Measurements from ENCODE around the gene SNX19. TPM values are rescaled to one million over a fixed set of nuclear protein-coding genes. Genes with fewer than 3 reads are reported as not detected.

SNX19 gene
- total RNA-seq, 1 experiment from 2014 or later = 34.6 TPM

DNA sequence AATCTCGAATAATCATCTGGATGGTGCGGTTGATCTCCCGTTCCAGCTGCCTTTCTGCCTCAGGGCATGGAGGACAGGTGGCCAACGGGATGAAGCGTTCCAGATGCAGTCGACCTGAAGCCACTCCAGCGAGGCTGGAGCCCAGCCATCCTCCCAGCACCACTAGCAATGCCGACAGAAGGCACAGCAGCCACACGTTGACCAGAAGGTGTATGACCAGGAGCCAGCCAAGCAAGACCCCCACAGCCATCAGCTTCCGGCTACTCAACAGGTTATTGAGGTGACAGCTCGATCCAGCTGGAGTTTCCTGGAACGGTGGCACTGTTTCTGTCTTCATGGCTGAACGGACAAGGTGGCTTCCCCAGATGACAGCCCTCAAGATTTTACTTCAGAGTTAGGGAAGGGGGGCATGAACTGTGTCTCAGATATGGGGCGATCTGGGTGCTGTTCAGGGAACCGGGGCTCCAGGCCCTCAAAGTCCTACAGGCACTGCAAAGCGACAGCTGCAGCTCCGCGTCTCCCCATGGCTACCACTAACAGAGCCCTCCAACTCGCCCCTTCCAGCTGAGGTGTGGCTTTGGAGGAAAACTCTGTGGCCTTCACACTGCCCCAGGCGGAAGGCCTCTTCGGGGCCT, 559 bp downstream of the SNX19 start:
- H3K9me3 ChIP-seq (replicated peaks) = no peaks in the 10 kb centered on the region
- no peaks in the 10 kb centered on the region for H3K27me3 ChIP-seq
- peaks cover 4% of the 10 kb centered on the region for H3K36me3 ChIP-seq
- peak; percentile 4 to 8 for DNase-seq
- H3K4me1 ChIP-seq = no peaks in the 10 kb centered on the region
- H3K4me3 ChIP-seq = peak overlapping the region; percentile 79
- H3K27ac ChIP-seq = peak overlapping the region; percentile 57

DNA sequence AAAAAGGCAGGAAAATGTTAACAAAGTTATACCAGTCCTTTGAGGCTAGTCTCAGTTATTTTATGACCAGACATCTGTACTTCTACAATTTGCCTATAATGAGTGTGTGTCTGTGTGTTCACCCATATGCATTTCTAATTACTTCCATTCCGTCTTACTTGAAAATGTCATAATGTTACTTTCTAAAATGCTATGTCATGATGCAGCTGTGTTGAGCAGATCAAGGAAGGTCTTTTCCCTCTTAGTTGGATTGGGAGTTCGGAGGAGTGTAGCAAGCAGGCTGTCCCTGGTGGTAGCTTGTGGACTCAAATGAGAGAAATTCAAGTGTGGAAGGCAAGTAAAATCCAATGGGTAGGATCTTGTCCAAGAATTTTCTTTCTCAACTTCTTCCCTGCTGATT, 3.0 kb downstream of the SNX19 start:
- no peaks in the 10 kb centered on the region for H3K9me3 ChIP-seq (replicated peaks)
- DNase-seq = no peak
- H3K36me3 ChIP-seq = peaks cover 7% of the 10 kb centered on the region
- no peak overlapping the region for H3K27ac ChIP-seq
- no peaks in the 10 kb centered on the region for H3K27me3 ChIP-seq
- H3K4me1 ChIP-seq = 0 out of 2 replicates have a peak, but pooled peaks cover 4% of the 10 kb centered on the region
- H3K4me3 ChIP-seq = no peak overlapping the region

DNA sequence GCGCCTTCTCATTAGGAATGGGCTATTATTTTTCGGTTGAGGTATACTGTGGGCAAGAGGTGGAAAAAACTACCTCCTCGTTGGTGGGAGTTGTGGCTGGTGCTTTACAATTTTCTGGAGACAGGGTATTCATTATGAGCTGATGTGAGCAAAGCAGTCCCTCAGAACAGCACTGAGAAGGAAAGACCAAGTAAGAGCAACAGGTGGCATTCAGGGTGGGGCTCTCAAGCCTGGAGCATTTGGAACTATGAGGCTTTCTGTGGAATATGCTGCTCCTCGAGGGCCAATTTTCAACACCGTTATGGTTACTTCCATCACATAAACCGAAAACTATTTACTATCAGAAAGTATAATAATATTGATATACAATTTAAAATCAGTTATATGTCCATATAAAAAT, 3.7 kb downstream of the SNX19 start:
- H3K36me3 ChIP-seq = peaks cover 10% of the 10 kb centered on the region
- H3K4me3 ChIP-seq = no peak overlapping the region
- DNase-seq = no peak
- no peaks in the 10 kb centered on the region for H3K27me3 ChIP-seq
- H3K27ac ChIP-seq = no peak overlapping the region
- H3K4me1 ChIP-seq = 0 out of 2 replicates have a peak, but pooled peaks cover 4% of the 10 kb centered on the region
- no peaks in the 10 kb centered on the region for H3K9me3 ChIP-seq (replicated peaks)

DNA sequence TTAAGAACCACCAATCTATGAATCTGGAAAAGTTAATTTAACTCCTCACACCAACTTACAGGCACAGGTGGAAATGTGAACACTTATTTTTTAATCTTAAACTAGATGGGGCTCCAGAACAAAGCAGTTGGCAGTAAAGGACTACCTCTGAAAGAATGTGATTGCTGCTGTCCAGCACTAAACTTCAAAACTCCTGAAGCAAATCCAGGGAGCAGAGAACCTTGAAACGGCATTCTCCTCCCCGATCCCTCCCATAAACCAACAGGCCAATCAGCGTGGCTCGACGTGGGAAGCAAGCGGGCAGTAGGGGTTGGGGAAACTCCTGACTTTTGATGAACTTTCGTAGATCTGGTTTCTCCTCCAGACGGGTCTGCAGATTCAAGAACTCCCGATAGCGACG, 5.0 kb downstream of the SNX19 start:
- Histone ChIP-seq H3K9me3 (replicated peaks) (no peaks in the 10 kb centered on the region), H3K27me3 (no peaks in the 10 kb centered on the region), H3K27ac (no peak overlapping the region), H3K4me3 (no peak overlapping the region), H3K36me3 (peaks cover 14% of the 10 kb centered on the region), H3K4me1 (0 out of 2 replicates have a peak, but pooled peaks cover 4% of the 10 kb centered on the region)
- DNase-seq = no peak

DNA sequence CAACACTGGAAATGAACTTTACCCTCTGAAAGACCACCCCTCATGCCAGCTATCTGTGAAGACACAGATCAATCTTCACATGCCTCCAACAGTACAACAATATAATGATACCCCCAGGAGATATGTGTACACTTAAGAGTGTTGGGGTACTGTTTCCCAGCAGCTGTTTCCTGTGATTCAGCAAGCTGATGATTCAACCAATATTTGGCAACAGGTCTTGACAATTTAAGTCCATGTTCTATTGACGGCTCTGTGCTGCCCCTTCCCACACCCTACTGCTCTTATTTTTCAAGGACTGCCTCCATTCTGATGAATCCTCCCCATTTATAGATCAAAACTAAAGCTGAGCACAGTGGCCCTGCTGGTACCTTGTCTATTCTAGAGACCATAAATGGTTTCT, 6.6 kb downstream of the SNX19 start:
- no peak overlapping the region for H3K27ac ChIP-seq
- H3K4me3 ChIP-seq = no peak overlapping the region
- H3K9me3 ChIP-seq (replicated peaks) = no peaks in the 10 kb centered on the region
- no peaks in the 10 kb centered on the region for H3K27me3 ChIP-seq
- peaks cover 16% of the 10 kb centered on the region for H3K36me3 ChIP-seq
- DNase-seq = no peak
- H3K4me1 ChIP-seq = 0 out of 2 replicates have a peak, but pooled peaks cover 4% of the 10 kb centered on the region

DNA sequence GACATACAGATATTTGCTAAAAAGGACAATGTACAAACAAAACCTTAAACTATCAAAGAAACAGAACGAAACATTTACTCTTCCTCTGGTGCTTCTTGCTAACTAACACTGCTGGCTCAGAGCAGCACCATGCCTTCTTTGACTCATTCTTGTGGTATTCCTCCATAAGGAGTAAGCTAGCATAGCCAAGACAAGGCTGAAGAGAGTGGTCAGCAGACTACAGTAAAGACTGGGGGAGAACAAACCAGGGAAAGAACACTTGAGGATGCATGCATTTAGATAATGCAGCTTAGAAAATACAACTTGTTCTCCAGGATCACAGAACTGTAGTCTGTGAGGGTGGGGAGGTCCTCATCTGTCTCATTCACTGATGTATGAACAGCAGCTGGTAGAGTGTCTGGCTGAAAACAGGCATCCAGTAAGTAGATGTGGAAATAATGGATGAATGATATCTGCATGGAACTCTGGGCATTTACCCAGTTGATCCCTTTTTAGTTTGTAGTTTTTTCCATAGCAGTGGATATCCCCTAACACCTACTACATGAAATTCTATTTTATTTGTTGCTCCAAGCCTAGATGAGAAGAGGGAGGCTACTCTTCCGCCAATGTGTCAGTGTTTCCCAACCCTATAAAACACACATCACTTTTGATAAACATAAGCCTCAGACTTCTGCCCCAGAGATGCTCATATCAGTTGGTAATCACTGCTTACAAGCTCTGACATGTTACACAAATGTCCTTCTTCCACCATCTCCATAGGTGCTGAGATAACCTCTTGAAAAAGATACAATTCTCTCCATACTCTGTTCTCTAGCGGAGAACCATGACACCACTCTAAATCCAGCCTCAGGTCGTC, 7.3 kb downstream of the SNX19 start:
- Histone ChIP-seq H3K9me3 (replicated peaks) (no peaks in the 10 kb centered on the region), H3K27me3 (no peaks in the 10 kb centered on the region), H3K4me3 (no peak overlapping the region), H3K4me1 (0 out of 2 replicates have a peak, but pooled peaks cover 4% of the 10 kb centered on the region), H3K27ac (no peak overlapping the region), H3K36me3 (peaks cover 19% of the 10 kb centered on the region)
- no peak for DNase-seq

DNA sequence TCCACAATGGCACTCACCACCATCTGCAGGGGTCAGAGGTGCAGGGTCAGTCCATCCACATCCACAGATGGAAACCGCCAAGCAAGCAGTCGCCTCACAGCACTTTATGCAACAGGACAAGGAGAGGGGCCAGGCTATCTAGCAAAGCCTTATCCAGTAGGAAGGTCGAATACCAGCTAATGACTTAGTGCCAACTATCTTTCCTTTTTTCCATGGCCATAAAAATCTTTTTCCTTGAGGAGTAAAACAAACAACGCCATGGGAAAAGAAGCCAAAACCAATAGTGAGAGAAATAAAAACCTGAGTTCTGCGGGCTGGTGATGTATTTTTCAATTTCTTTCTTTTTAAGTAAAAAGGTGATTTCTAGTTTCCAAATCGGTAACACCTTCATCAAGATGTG, 8.2 kb downstream of the SNX19 start:
- H3K27ac ChIP-seq = no peak overlapping the region
- H3K4me3 ChIP-seq = no peak overlapping the region
- 0 out of 2 replicates have a peak, but pooled peaks cover 4% of the 10 kb centered on the region for H3K4me1 ChIP-seq
- no peak for DNase-seq
- H3K9me3 ChIP-seq (replicated peaks) = no peaks in the 10 kb centered on the region
- H3K27me3 ChIP-seq = no peaks in the 10 kb centered on the region
- peaks cover 17% of the 10 kb centered on the region; the same call in 1 of the 2 replicates for H3K36me3 ChIP-seq

DNA sequence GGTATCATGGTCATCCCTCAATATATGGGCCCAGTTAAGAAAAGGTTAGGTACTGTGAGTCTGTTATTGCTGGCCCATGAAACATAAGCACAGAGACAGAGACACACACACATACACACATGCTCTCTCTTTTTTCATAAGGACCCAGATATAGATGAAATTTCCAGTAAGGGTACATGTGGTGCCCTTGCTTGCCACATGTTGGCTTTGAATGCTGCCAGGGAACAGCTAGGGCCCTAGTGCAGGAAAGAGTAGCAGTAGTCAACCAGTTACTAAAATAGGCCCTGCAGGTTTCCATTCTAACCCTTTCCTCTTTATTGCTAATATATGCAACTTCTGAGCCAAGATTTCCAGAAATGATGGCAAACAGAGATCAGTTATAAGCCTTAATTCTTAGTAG, 9.1 kb downstream of the SNX19 start:
- Histone ChIP-seq H3K4me3 (no peak overlapping the region), H3K9me3 (replicated peaks) (no peaks in the 10 kb centered on the region), H3K27ac (no peak overlapping the region), H3K4me1 (0 out of 2 replicates have a peak, but pooled peaks cover 4% of the 10 kb centered on the region), H3K36me3 (peaks cover 17% of the 10 kb centered on the region; the same call in 1 of the 2 replicates), H3K27me3 (no peaks in the 10 kb centered on the region)
- no peak for DNase-seq

DNA sequence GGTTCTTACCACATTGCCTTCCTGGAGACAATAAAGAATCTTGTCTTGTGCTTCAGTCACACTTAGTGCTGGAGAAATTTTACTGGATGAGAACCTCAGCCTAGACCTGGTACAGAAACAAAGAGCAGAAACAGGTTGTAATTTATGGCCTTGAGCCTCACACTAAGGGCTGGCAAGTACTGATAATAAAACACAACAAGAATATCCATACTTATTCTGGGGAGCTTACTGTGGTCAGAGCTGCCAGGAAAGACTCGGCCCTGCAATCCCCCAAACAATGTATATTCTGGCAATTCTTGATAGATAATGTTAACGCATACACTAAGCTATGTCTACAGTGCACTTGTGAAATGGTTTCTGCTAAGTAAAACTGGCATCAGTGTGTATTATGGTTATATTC, 9.7 kb downstream of the SNX19 start:
- H3K27me3 ChIP-seq = no peaks in the 10 kb centered on the region
- no peak overlapping the region for H3K27ac ChIP-seq
- H3K4me1 ChIP-seq = 0 out of 2 replicates have a peak, but pooled peaks cover 4% of the 10 kb centered on the region
- no peak overlapping the region for H3K4me3 ChIP-seq
- H3K9me3 ChIP-seq (replicated peaks) = no peaks in the 10 kb centered on the region
- H3K36me3 ChIP-seq = peaks cover 17% of the 10 kb centered on the region; the same call in 1 of the 2 replicates
- DNase-seq = no peak

DNA sequence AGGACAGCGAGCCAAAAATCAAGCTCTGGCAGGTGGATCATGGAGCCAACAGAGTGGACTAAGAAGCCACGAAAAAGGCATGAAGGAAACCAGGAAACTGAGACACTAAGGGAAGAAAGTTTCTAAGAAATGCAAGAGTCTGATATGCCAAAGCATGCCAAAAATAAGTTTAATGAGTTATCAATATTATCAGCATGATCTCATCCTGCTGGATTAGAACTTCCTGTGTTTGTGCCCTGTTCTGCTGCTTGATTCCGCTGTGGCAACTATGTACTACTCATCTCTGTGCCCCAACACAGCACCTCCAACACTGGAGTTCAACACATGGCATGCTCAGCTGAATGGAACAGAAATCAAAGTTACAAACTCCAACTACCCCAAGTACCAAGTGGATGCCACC, 10.8 kb downstream of the SNX19 start:
- no peak for DNase-seq
- Histone ChIP-seq H3K27me3 (no peaks in the 10 kb centered on the region), H3K27ac (no peak overlapping the region), H3K4me3 (no peak overlapping the region), H3K36me3 (peaks cover 26% of the 10 kb centered on the region), H3K4me1 (0 out of 2 replicates have a peak, but pooled peaks cover 4% of the 10 kb centered on the region), H3K9me3 (replicated peaks) (no peaks in the 10 kb centered on the region)

DNA sequence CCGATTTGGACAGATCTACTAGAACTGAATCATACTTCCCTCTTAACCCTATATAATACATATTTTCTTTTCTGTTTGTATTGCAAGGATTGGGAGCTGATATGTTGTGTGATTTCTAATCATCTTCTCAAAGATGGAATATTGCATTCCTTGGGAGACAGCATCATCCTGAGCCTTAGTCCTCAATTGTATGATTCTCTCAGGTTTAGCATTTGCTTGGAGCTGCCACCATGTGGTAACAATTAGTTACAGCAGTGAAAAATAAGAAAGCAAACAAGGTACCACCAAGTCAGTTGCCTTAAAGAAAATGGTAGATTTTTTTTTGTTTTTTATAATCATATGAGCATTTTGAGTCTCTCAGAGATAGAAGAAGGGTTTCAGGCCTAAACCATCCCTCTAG, 11.9 kb downstream of the SNX19 start:
- H3K4me3 ChIP-seq = no peak overlapping the region
- peaks cover 32% of the 10 kb centered on the region for H3K36me3 ChIP-seq
- 0 out of 2 replicates have a peak, but pooled peaks cover 3% of the 10 kb centered on the region for H3K4me1 ChIP-seq
- no peak overlapping the region for H3K27ac ChIP-seq
- H3K9me3 ChIP-seq (replicated peaks) = no peaks in the 10 kb centered on the region
- DNase-seq = no peak
- H3K27me3 ChIP-seq = no peaks in the 10 kb centered on the region

DNA sequence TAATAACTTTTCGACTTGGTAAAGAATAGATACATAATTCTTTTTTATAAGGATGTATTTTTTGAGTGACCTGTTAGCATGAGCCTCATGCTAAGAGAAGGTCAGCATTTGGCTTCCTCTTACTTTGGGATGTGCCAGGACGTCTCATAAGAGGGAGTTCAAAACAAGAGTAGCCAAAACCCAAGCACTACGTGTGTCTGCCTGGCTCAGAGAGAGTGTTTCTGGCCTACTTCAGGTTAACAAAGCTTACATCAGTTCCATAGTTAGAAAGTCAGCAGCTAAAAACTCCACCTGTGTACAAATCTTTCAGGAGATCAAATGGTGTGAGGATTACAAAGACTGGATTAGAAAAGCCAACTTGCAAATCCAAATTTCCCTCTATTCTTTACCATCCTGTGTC, 13.9 kb downstream of the SNX19 start:
- Histone ChIP-seq H3K4me1 (no peaks in the 10 kb centered on the region), H3K4me3 (no peak overlapping the region), H3K36me3 (peaks cover 34% of the 10 kb centered on the region), H3K27me3 (no peaks in the 10 kb centered on the region), H3K9me3 (replicated peaks) (no peaks in the 10 kb centered on the region), H3K27ac (no peak overlapping the region)
- no peak for DNase-seq

DNA sequence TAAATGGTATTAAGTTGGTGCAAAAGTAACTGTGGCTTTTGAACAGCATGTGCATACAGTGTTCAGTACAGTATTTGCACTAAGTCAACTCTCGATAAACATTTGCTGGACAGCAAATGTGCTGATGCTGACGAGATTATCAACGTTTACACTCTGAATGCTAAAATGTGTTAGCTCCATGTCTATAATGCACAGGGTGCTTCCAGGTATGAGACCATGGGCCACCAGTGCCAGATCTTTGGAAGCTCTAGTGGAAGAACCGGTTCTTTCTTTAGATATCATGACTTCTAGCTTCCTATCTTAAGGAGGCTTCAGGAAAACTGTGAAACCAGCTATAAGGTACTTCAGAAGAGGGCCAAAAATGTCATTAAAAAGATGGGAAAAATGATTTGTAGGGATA, 17.2 kb downstream of the SNX19 start:
- H3K4me1 ChIP-seq = no peaks in the 10 kb centered on the region
- H3K36me3 ChIP-seq = peaks cover 31% of the 10 kb centered on the region

DNA sequence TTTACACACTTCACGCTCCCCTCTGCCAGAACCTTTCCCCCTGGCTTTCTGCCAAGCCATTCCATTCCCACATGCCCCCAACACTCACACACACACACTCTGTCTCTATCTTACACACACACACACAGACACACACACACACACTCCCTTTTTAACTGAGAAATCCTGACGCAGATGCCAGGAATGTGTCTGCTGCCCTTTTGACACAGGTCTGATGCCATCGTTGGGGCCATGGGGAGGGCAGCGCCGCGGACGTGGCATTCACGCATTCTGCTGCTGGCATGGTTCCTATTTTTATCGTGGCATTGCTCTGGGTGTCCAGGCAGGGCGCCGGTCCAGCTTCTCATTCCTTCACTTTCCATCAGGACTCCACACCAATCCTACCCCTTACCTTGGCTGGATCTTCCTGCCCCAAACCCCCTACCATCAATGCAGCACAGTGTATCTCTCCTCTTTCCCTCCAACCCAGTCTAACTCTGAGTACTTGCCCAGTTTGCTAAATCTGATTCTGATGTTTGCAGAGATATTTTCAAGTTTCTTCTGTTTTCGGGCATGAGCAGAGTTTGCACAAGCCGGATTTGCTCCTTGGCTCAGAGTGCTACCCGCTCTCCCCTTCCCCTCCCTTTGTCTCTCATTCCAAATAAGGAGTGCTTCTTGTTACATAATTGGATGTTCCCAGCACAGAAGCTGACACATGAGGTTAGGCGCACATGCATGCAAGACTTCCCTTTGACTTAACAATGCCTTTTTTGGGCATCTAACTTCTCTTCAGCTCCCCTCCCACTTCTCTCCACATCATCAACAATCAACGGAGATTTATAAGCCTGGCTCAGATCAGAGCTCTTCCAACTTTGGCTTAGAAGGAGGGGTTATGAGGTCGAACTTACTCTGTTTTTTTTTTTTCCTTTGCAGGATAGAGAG, 18.8 kb downstream of the SNX19 start:
- Histone ChIP-seq H3K27me3 (no peaks in the 10 kb centered on the region), H3K9me3 (replicated peaks) (no peaks in the 10 kb centered on the region), H3K4me1 (no peaks in the 10 kb centered on the region), H3K36me3 (peaks cover 32% of the 10 kb centered on the region), H3K4me3 (no peak overlapping the region), H3K27ac (no peak overlapping the region)
- no peak for DNase-seq

More for the DNA sequence above, 17.2 kb downstream of the SNX19 start:
- Histone ChIP-seq H3K27ac (no peak overlapping the region), H3K4me3 (no peak overlapping the region), H3K27me3 (no peaks in the 10 kb centered on the region), H3K9me3 (replicated peaks) (no peaks in the 10 kb centered on the region)
- no peak for DNase-seq
